HepG2 (cell line): ENCODE results near the gene DDX10. TPM values are rescaled to one million over a fixed set of nuclear protein-coding genes. Genes with fewer than 3 reads are reported as not detected.

Source experiments
- ATAC-seq: fragments of 200-7000 bp; cut with Tn5 transposase; 3 replicates; pipeline ENCODE4 v1.9.1; 2020; ENCODE audit warnings: mild to moderate bottlenecking, moderate library complexity
- BruUV-seq: library from RNA; stranded (reverse); fragments of 400-500 nt; replicated peaks from 2 replicates; lab custom pipeline; 2021; lab: Mats Ljungman, UMichigan
- CTCF ChIA-PET: fragments of 300-600 bp; formaldehyde crosslinking; extraction: SDS; loops from one replicate; lab custom pipeline; 2021; ENCODE audit warnings: low total read pairs, inconsistent platforms, low intra/inter-chr PET ratio; lab: Yijun Ruan, JAX
- POLR2A ChIA-PET: fragments of 350-600 bp; sonication (Branson Sonifier 250); formaldehyde crosslinking; loops from one replicate; lab custom pipeline; 2020; ENCODE audit warnings: antibody characterized with exemption, inconsistent platforms; lab: Yijun Ruan, JAX
- DNase-seq: peaks from one replicate; pipeline ENCODE4 v3.0.0-alpha.2; 2015; ENCODE audit warnings: low spot score
- FAIRE-seq: peaks from 3 replicates; lab custom pipeline; 2011; peaks lifted over from hg19 to GRCh38; lab: Jason Lieb, UNC
- H2AFZ ChIP-seq: one replicate; pipeline ENCODE4 v1.6.1; 2011; ENCODE audit warnings: low read length, inconsistent platforms
- H3K27ac ChIP-seq: fragments of 300-600 bp; 3 replicates; pipeline ENCODE4 v1.8.0; 2011; ENCODE audit warnings: mixed run types, mild to moderate bottlenecking, mixed read lengths, low read length, inconsistent platforms; ENCODE audit not compliant: insufficient read depth; ENCODE audit errors: extremely low read length
- H3K27me3 ChIP-seq, 2 experiments: fragments of 200-600 bp in 1 of 2; 2 replicates in 1 of 2; 3 replicates in 1 of 2; pipeline versions ENCODE4 v1.6.0 to v1.8.0; 2011; ENCODE audit warnings: low read length in 2 of 2, mild to moderate bottlenecking in 2 of 2, moderate library complexity in 2 of 2, inconsistent platforms in 1 of 2; ENCODE audit not compliant: insufficient read depth in 2 of 2, control insufficient read depth in 1 of 2
- H3K36me3 ChIP-seq, 2 experiments: fragments of 200-600 bp in 1 of 2; replicated peaks in 1 of 2; 2 replicates in 1 of 2; 3 replicates in 1 of 2; pipeline versions ENCODE4 v1.5.1 to v1.8.0; 2011; ENCODE audit warnings: low read length in 2 of 2, inconsistent platforms in 1 of 2; ENCODE audit not compliant: insufficient read depth in 2 of 2, control insufficient read depth in 1 of 2
- H3K4me1 ChIP-seq: 2 replicates; pipeline ENCODE4 v1.5.1; 2012; ENCODE audit warnings: low read length, inconsistent platforms; ENCODE audit not compliant: insufficient read depth
- H3K4me2 ChIP-seq: 2 replicates; pipeline ENCODE4 v1.6.0; 2011; ENCODE audit warnings: low read depth, low read length, inconsistent platforms
- H3K4me3 ChIP-seq, 3 experiments: fragments of 200-600 bp in 1 of 3; sonication (generic), shearing (Covaris generic) in 1 of 3; replicated peaks in 1 of 3; 2 replicates each; pipeline ENCODE4 v1.5.1; 2011 to 2016; ENCODE audit warnings: low read length in 3 of 3, inconsistent platforms in 2 of 3, low read depth in 2 of 3, mild to moderate bottlenecking in 2 of 3, control low read depth in 1 of 3, mixed read lengths in 1 of 3; ENCODE audit not compliant: insufficient read depth in 1 of 3
- H3K79me2 ChIP-seq: one replicate; pipeline ENCODE4 v1.6.1; 2011; ENCODE audit warnings: low read length, inconsistent platforms; ENCODE audit not compliant: insufficient read depth
- H3K9ac ChIP-seq: 2 replicates; pipeline ENCODE4 v1.6.0; 2011; ENCODE audit warnings: mild to moderate bottlenecking, low read depth, low read length, inconsistent platforms; ENCODE audit not compliant: insufficient read depth
- H3K9me3 ChIP-seq: 2 replicates; pipeline ENCODE4 v1.5.1; 2012; ENCODE audit warnings: mild to moderate bottlenecking, low read length
- H4K20me1 ChIP-seq: 2 replicates; pipeline ENCODE4 v1.6.0; 2011; ENCODE audit warnings: inconsistent platforms, mild to moderate bottlenecking, low read length, moderate library complexity; ENCODE audit not compliant: insufficient read depth
- FOXJ3 ChIP-seq: sonication (generic); formaldehyde crosslinking; IDR thresholded peaks from 2 replicates; pipeline ENCODE4 v1.4.0; 2020; ENCODE audit warnings: missing genetic modification reagents, mild to moderate bottlenecking, borderline replicate concordance
- MAFF ChIP-seq: IDR thresholded peaks from 2 replicates; pipeline ENCODE4 v1.6.1; 2011; ENCODE audit warnings: low read depth, low read length, improper control_type of control experiment
- MAFK ChIP-seq, 2 experiments: IDR thresholded peaks in 1 of 2; conservative IDR thresholded peaks in 1 of 2; 2 replicates each; pipeline ENCODE4 v1.6.1; 2011; ENCODE audit warnings: improper control_type of control experiment in 2 of 2, low read length in 2 of 2
- MATR3 ChIP-seq: sonication (generic); formaldehyde crosslinking; IDR thresholded peaks from 2 replicates; pipeline ENCODE4 v1.4.0; 2020; ENCODE audit warnings: missing genetic modification reagents
- ZNF383 ChIP-seq: sonication (generic); formaldehyde crosslinking; IDR thresholded peaks from 2 replicates; pipeline ENCODE4 v1.4.0; 2020; ENCODE audit warnings: missing genetic modification reagents, mild to moderate bottlenecking, borderline replicate concordance
- WGBS: methylation state at CpG from one replicate; pipeline ENCODE4 v1.1.6; 2017; ENCODE audit warnings: low lambda C conversion rate; 5-methylcytosine and 5-hydroxymethylcytosine counted together
- in situ Hi-C: cut with HindIII; loops from 2 replicates; pipeline ENCODE4 v1.10.0; 2017; ENCODE audit warnings: low pct_unique_long_range_greater_than_20kb; ENCODE audit not compliant: extremely low pct_ligation_motif_present
- intact Hi-C: fragments of 100-400 bp; cut with micrococcal nuclease; formaldehyde crosslinking; loops from one replicate; pipeline ENCODE4 v1.10.0; 2022; ENCODE audit not compliant: unreplicated experiment
- polyA plus RNA-seq, 8 experiments: library from polyadenylated mRNA; depleted of rRNA in 3 of 8; stranded (reverse) in 7 of 8; unstranded in 1 of 8; fragments of >200 nt; fragmentation: Illumina TruSeq in 4 of 8; extraction: Trizol in 4 of 8; gene quantifications; 2 replicates each; pipeline versions ENCODE4 v1.2.1 to v1.2.3, GENCODE V29; 2011 to 2016; ENCODE audit warnings: low read depth in 4 of 8, missing spikeins in 1 of 8, mixed read lengths in 1 of 8; ENCODE audit not compliant: insufficient read depth in 1 of 8
- total RNA-seq, 5 experiments: library from RNA; depleted of rRNA; stranded (reverse); fragments of >200 nt; fragmentation: Illumina TruSeq; extraction: Trizol; gene quantifications; 2 replicates each; pipeline ENCODE4 v1.2.3, GENCODE V29; 2016; ENCODE audit warnings: low read depth in 1 of 5

Gene DDX10
- total and polyA plus RNA-seq, 2 of the 13 experiments (the other 11 are each of a cell fraction or from before 2014, with no cell fraction given) = 17.0 to 32.0 TPM

DNA sequence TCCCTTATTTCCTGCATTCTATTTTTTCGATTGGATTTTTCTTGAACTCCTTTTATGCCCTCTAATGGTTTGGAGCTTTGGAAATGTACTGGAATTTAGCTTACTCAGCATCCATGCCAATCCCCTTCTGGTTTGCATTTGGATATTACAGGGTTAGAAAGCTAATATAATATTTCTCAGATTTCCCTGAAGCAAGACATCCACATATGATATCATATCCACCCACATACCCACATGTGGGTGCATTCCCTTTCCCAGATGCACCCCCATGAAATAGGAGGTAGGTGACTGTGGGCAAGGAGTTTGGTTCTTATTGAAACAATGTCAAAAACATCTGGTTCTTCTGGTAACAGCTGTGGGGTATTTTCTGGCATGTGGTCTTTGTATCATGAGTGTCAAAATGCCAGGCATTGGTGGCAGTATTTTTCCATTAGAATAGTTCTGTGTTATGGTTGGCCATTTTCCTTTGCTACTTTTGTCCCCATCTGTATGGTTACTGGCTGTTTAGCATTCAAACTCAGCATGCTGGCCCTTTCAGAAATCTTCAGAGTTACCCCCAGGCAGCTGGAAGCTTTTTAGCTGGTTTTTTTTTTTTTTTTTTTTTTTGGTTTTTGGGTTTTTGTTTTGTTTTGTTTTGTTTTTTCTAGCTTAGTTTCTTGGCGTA lies 32.7 kb upstream of the DDX10 start:
- no peak for TF ChIP-seq MATR3 (CRISPR knock-in tag)
- peak; percentile 88 for TF ChIP-seq MAFF
- TF ChIP-seq MAFK (conservative IDR thresholded peaks at IDR 0.05 in 1 of 2, IDR thresholded peaks at IDR 0.05 in 1 of 2; ENCODE audit: low read length in 2 of 2) = peak; percentile 89 to 93
- TF ChIP-seq FOXJ3 (CRISPR knock-in tag) = no peak
- Histone ChIP-seq H3K27ac (no peak overlapping the region), H3K27me3 (no peaks in the 10 kb centered on the region), H4K20me1 (no peaks in the 10 kb centered on the region), H3K9me3 (no peaks in the 10 kb centered on the region), H3K4me3 (no peak overlapping the region), H3K79me2 (no peaks in the 10 kb centered on the region), H3K36me3 (no peaks in the 10 kb centered on the region), H3K4me1 (peaks cover 2% of the 10 kb centered on the region; the same call in 1 of the 2 replicates), H3K9ac (no peak overlapping the region), H2AFZ (no peak overlapping the region), H3K4me2 (no peak overlapping the region)
- DNase-seq (no peak), FAIRE-seq (no peak), ATAC-seq (no peak)
- in situ Hi-C loops = no loop called here
- ChIA-PET POLR2A (no interaction called here), CTCF (no interaction called here)
- no TSS peak for BruUV-seq
- intact Hi-C loops = no loop called here
- 1% methylated on average over 2 of the region's 2 CpGs for WGBS

DNA sequence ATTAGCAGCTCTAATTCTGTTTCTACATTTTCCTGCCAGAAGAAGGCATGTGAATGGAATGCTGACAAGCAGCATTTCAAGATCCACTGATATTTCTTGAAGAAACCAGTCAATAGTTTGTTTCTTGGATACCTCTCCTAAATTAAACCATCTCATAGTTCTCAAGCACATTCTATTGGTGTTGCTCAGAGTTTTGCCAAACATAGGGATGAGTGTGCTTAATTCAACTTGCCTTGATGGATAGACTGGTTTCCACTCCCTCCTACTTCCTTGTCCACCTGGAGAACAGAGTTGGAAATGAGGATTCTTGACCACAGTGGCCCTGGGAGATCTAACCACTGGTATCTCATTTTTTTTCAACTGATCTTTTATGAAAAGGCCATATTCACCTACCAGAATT lies 29.8 kb upstream of the DDX10 start:
- intact Hi-C loops = loop anchor here (5.0 kb wide), 1 partner anchor 138 kb away; the partner anchor contains the start of gene POGLUT3
- no TSS peak for BruUV-seq
- no peaks in the 10 kb centered on the region for H4K20me1 ChIP-seq
- DNase-seq = no peak
- FAIRE-seq = no peak
- no peak for ATAC-seq
- H3K27me3 ChIP-seq = no peaks in the 10 kb centered on the region
- H3K4me3 ChIP-seq = no peak overlapping the region
- H3K4me2 ChIP-seq = no peak overlapping the region
- no peak overlapping the region for H3K9ac ChIP-seq
- H3K36me3 ChIP-seq = no peaks in the 10 kb centered on the region
- ChIA-PET POLR2A (no interaction called here), CTCF (no interaction called here)
- no peak overlapping the region for H3K27ac ChIP-seq
- TF ChIP-seq ZNF383 = no peak
- in situ Hi-C loops = no loop called here
- peaks cover 7% of the 10 kb centered on the region; the same call in 1 of the 2 replicates for H3K4me1 ChIP-seq
- H2AFZ ChIP-seq = no peak overlapping the region
- no peaks in the 10 kb centered on the region for H3K79me2 ChIP-seq
- H3K9me3 ChIP-seq = no peaks in the 10 kb centered on the region
